OCI-LY7 (cell line): ENCODE measurements around the gene NUDT8. TPM values are rescaled to one million over a fixed set of nuclear protein-coding genes. Genes with fewer than 3 reads are reported as not detected.

Experiments used
- BruUV-seq: library from RNA; stranded (reverse); fragments of 400-500 nt; replicated peaks from 2 replicates; lab custom pipeline; 2021; lab: Mats Ljungman, UMichigan
- CTCF ChIA-PET: fragments of 300-600 bp; sonication (Branson Sonifier 250); formaldehyde crosslinking; loops from one replicate; lab custom pipeline; 2022; ENCODE audit warnings: antibody characterized with exemption; ENCODE audit not compliant: unreplicated experiment; lab: Charles Lee
- POLR2A ChIA-PET: fragments of 300-600 bp; sonication (Branson Sonifier 250); formaldehyde crosslinking; loops from one replicate; lab custom pipeline; 2022; ENCODE audit warnings: antibody characterized with exemption; lab: Charles Lee
- DNase-seq: peaks from one replicate; pipeline ENCODE4 v3.0.0-alpha.2; 2015; ENCODE audit warnings: low spot score
- H2AFZ ChIP-seq: fragments of 200-600 bp; sonication (generic), shearing (Covaris generic); 2 replicates; pipeline ENCODE4 v1.6.1; 2014; ENCODE audit warnings: mild to moderate bottlenecking, antibody characterized with exemption, low read length, moderate library complexity
- H3K27ac ChIP-seq: fragments of 200-600 bp; sonication (generic); 2 replicates; pipeline ENCODE4 v1.5.1; 2014; ENCODE audit warnings: mixed run types, low read depth, mild to moderate bottlenecking, moderate library complexity, low read length, inconsistent platforms; ENCODE audit not compliant: poor library complexity, severe bottlenecking
- H3K36me3 ChIP-seq: fragments of 200-600 bp; sonication (generic); 2 replicates; pipeline ENCODE4 v1.6.1; 2014; ENCODE audit warnings: mild to moderate bottlenecking, antibody characterized with exemption, low read length, moderate library complexity, mixed read lengths; ENCODE audit not compliant: insufficient read depth
- H3K4me1 ChIP-seq: fragments of 200-600 bp; sonication (generic); 2 replicates; pipeline ENCODE4 v1.5.1; 2014; ENCODE audit warnings: mild to moderate bottlenecking, low read length; ENCODE audit not compliant: insufficient read depth, poor library complexity, severe bottlenecking
- H3K4me2 ChIP-seq: fragments of 200-600 bp; sonication (generic); 2 replicates; pipeline ENCODE4 v1.6.1; 2014; ENCODE audit warnings: mild to moderate bottlenecking, low read length
- H3K4me3 ChIP-seq: fragments of 200-600 bp; sonication (generic); 2 replicates; pipeline ENCODE4 v1.5.1; 2014; ENCODE audit warnings: mild to moderate bottlenecking, low read depth, low read length; ENCODE audit not compliant: poor library complexity, severe bottlenecking
- H3K79me2 ChIP-seq: fragments of 200-600 bp; sonication (generic); 2 replicates; pipeline ENCODE4 v1.6.1; 2016; ENCODE audit warnings: low read depth, mild to moderate bottlenecking, low read length, moderate library complexity, mixed read lengths; ENCODE audit not compliant: insufficient read depth
- H3K9me2 ChIP-seq: fragments of 200-600 bp; sonication (generic); 2 replicates; pipeline ENCODE4 v1.6.1; 2016; ENCODE audit warnings: mild to moderate bottlenecking, low read length, mixed read lengths; ENCODE audit not compliant: insufficient read depth
- H3K9me3 ChIP-seq: fragments of 200-600 bp; sonication (generic); 2 replicates; pipeline ENCODE4 v1.6.1; 2014; ENCODE audit warnings: mild to moderate bottlenecking, mixed run types, low read length, mixed read lengths
- H4K20me1 ChIP-seq: fragments of 200-600 bp; sonication (generic); 2 replicates; pipeline ENCODE4 v1.6.1; 2014; ENCODE audit warnings: mild to moderate bottlenecking, antibody characterized with exemption, low read length, moderate library complexity, mixed read lengths; ENCODE audit not compliant: insufficient read depth
- CTCF ChIP-seq: fragments of 200-600 bp; sonication (generic); conservative IDR thresholded peaks from 2 replicates; pipeline ENCODE4 v1.5.1; 2014; ENCODE audit warnings: mild to moderate bottlenecking, antibody characterized with exemption, low read length, moderate library complexity, mixed read lengths
- EZH2phosphoT487 ChIP-seq: fragments of 200-600 bp; sonication (generic); IDR thresholded peaks from 2 replicates; pipeline ENCODE4 v1.6.1; 2018; ENCODE audit warnings: low read depth, borderline replicate concordance, mild to moderate bottlenecking, mixed run types, antibody characterized with exemption, low read length, moderate library complexity, mixed read lengths
- intact Hi-C: fragments of 100-400 bp; cut with micrococcal nuclease; formaldehyde crosslinking; loops from one replicate; pipeline ENCODE4 v1.10.0; 2022; ENCODE audit not compliant: unreplicated experiment
- total RNA-seq, 2 experiments: library from RNA; depleted of rRNA in 1 of 2; stranded (reverse); fragments of >200 nt in 1 of 2; shearing (Covaris generic) in 1 of 2; gene quantifications; 2 replicates each; pipeline ENCODE4 v1.2.3, GENCODE V29; 2014 to 2022

The NUDT8 gene
- total RNA-seq, 2 experiments from 2014 or later = 20.4 to 35.4 TPM

- H2AFZ ChIP-seq = no peak overlapping the region
- intact Hi-C loops = no loop called here
- no peaks in the 10 kb centered on the region for H4K20me1 ChIP-seq
- no TSS peak for BruUV-seq
- DNase-seq = no peak
- H3K9me2 ChIP-seq = no peaks in the 10 kb centered on the region
- no peak overlapping the region for H3K27ac ChIP-seq
- no peak overlapping the region for H3K4me2 ChIP-seq
- ChIA-PET POLR2A (interaction anchor here (4.8 kb wide), 1 partner anchor 9 kb away, joined by 69 read pairs; the partner anchor contains the start of gene ACY3), CTCF (no interaction called here)
- peaks cover 32% of the 10 kb centered on the region for H3K9me3 ChIP-seq
- TF ChIP-seq EZH2phosphoT487 (no peak), CTCF (no peak)
- peaks cover 21% of the 10 kb centered on the region for H3K36me3 ChIP-seq
- peaks cover 28% of the 10 kb centered on the region for H3K4me1 ChIP-seq
- H3K4me3 ChIP-seq = no peak overlapping the region
- H3K79me2 ChIP-seq = no peaks in the 10 kb centered on the region
Observed at GRCh38 chr11:67657300-67657699, 27.6 kb upstream of the NUDT8 start.

GRCh38 chr11:67656278-67656922, 26.7 kb upstream of the NUDT8 start:
- Histone ChIP-seq H3K9me2 (no peaks in the 10 kb centered on the region), H4K20me1 (no peaks in the 10 kb centered on the region), H2AFZ (no peak overlapping the region), H3K4me1 (peaks cover 37% of the 10 kb centered on the region), H3K4me2 (no peak overlapping the region), H3K36me3 (peaks cover 21% of the 10 kb centered on the region), H3K27ac (no peak overlapping the region), H3K79me2 (peaks cover 2% of the 10 kb centered on the region; the same call in 1 of the 2 replicates), H3K9me3 (peaks cover 32% of the 10 kb centered on the region), H3K4me3 (no peak overlapping the region)
- ChIA-PET POLR2A (no interaction called here), CTCF (no interaction called here)
- intact Hi-C loops = no loop called here
- BruUV-seq = no TSS peak
- DNase-seq = peak; percentile 89
- TF ChIP-seq EZH2phosphoT487 (no peak), CTCF (no peak)

GRCh38 chr11:67654225-67654624, 24.5 kb upstream of the NUDT8 start:
- TF ChIP-seq CTCF = no peak
- TF ChIP-seq EZH2phosphoT487 = no peak
- H3K4me3 ChIP-seq = no peak overlapping the region
- no peak for DNase-seq
- intact Hi-C loops = no loop called here
- CTCF ChIA-PET = interaction anchor here (0.7 kb wide), 1 partner anchor 9 kb away, joined by 3 read pairs; no protein-coding TSS in a partner anchor
- peaks cover 21% of the 10 kb centered on the region for H3K36me3 ChIP-seq
- no peak overlapping the region for H3K4me2 ChIP-seq
- H4K20me1 ChIP-seq = no peaks in the 10 kb centered on the region
- peaks cover 45% of the 10 kb centered on the region for H3K4me1 ChIP-seq
- H3K79me2 ChIP-seq = peaks cover 5% of the 10 kb centered on the region; the same call in 1 of the 2 replicates
- H3K9me2 ChIP-seq = no peaks in the 10 kb centered on the region
- POLR2A ChIA-PET = interaction anchor here (0.7 kb wide), 1 partner anchor 1108 kb away, joined by 3 read pairs; no protein-coding TSS in a partner anchor
- BruUV-seq = no TSS peak
- no peak overlapping the region for H2AFZ ChIP-seq
- H3K9me3 ChIP-seq = peaks cover 32% of the 10 kb centered on the region
- no peak overlapping the region for H3K27ac ChIP-seq
